ENCODE data around the gene IRX3. TPM values are rescaled to one million over a fixed set of nuclear protein-coding genes. Genes with fewer than 3 reads are reported as not detected.

Gene IRX3
- total RNA-seq, 1 donor from 2014 or later: 1.4 TPM

DNA sequence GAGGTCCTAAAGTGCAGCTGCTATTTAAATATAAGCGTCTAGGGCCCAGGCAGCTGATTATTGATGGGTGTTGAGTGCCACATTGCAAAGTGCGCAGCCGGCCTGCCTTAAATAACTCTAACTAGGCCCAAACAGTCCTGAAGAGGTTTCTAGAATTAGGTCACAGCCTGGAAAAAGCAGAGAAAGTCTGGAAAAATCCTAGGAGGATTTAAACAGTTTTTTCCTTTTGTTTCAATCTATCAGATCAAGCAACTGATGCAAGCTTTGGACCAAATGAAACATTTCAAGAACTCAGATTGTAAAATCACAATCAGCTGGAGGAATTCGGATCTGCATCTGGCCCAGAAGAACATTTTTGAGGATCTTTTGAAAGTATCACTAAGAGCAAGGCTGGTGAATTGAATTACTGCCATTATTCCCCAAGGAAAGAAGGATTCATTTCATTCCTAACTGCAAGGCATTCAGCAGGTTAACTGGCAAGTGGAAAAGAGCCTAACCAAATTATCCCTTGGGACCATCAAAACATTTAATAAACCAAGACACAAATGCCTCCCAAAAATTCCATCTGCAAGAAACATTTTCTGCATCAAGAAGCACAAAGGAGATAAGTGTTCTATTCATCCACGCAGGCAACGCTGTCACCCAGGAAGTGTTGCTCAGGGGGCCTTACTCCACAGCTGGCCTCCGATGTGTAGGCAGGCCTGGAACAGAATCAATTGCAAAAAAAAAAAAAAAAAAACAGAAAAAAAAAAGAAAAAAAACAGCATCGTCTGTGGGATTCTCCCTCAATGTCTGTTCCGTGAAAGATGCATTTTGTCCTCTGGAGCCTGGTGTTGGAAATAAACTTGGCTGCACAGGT lies 46.1 kb downstream of the IRX3 start:
- DNase-seq (ENCODE audit: low spot score): no peak
- no peak for ATAC-seq

DNA sequence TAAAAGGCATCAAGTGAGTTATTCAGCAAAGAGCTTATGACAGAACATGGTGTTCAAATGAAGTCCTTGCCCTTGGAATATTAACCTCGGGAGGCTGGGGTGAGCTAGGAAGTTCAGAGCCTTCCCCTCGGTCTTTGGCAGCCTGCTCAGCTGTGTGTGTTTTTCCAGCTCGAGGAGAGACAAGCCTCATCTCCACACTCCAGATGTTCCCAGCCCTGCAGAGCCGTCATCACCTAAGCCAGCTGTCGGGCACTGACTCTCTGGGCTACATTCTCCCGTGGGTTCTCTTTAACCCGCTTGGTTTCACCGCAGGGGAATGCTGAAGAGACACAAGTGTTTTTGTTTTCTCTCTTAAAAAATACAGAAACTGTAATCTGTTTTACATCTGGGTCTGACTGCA lies 47.1 kb downstream of the IRX3 start:
- ATAC-seq: no peak
- no peak for DNase-seq (ENCODE audit: low spot score)

DNA sequence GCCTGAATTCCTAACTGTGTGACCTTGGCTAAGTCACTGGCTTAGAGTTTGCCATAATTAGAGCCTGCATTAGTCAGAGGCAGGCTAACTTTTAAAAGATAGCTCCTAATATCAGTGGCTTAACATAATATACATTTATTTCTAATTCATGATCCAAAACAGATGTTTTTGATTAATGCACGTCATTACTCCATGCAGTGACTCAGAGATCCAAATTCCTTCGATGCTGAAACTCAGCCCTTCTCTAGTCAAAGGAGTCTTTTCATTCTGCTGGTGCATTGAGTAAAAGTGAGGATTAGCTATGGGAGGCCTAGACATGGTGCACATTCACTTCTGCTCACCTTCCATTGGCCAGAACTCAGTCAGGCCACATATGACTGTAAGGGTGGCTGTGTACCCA lies 49.8 kb downstream of the IRX3 start:
- ATAC-seq: no peak
- DNase-seq (ENCODE audit: low spot score): no peak

DNA sequence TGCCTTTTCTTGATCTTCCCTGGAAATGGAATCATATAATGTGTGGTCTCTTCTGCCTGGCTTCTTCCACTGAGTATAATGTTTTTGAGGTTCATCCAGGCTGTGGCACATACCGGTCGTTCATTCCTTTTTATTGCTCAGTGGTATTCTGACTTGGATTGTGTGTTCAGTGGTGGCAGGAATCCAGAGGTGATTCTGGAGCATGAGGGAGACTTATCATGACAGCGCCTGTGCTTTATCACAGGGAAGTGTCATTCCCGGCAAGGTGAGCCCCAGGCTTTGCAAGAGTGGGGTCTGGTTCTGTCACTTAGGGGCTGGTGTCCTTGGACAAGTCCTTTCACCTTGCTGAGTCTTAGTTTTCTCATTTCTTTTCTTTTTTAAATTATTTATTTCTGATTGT lies 53.0 kb downstream of the IRX3 start:
- no peak for DNase-seq (ENCODE audit: low spot score)
- ATAC-seq: no peak

All from left lobe of liver (tissue), 2 donors.